Liver (tissue), 9 donors: ENCODE measurements around the gene PLCB2. TPM values are rescaled to one million over a fixed set of nuclear protein-coding genes. Genes with fewer than 3 reads are reported as not detected.

Source experiments
- DNase-seq: peaks from one replicate; pipeline ENCODE4 v3.0.0-alpha.2; 2017; ENCODE audit warnings: low spot score
- H3K27ac ChIP-seq, 2 donors: one replicate each; pipeline ENCODE4 v1.7.0; 2013; ENCODE audit warnings: inconsistent platforms in 2 of 2, low read length in 2 of 2, control low read depth in 1 of 2, low read depth in 1 of 2, mild to moderate bottlenecking in 1 of 2
- H3K27me3 ChIP-seq, 4 donors: one replicate each; pipeline versions ENCODE4 v1.6.1 to v1.7.0; 2013; ENCODE audit warnings: low read length in 3 of 4, inconsistent platforms in 1 of 4, mild to moderate bottlenecking in 1 of 4, moderate library complexity in 1 of 4; ENCODE audit not compliant: control insufficient read depth in 4 of 4, insufficient read depth in 4 of 4
- H3K36me3 ChIP-seq, 4 donors: one replicate each; pipeline versions ENCODE4 v1.6.1 to v1.7.0; 2013; ENCODE audit warnings: low read length in 3 of 4, mild to moderate bottlenecking in 3 of 4, low read depth in 1 of 4, moderate library complexity in 1 of 4; ENCODE audit not compliant: control insufficient read depth in 4 of 4, insufficient read depth in 3 of 4
- H3K4me1 ChIP-seq, 4 donors: one replicate each; pipeline versions ENCODE4 v1.6.1 to v1.7.0; 2013; ENCODE audit warnings: low read length in 3 of 4, mild to moderate bottlenecking in 3 of 4, moderate library complexity in 1 of 4; ENCODE audit not compliant: control insufficient read depth in 4 of 4, insufficient read depth in 4 of 4
- H3K4me3 ChIP-seq, 3 donors: one replicate each; pipeline versions ENCODE4 v1.6.1 to v1.7.0; 2013; ENCODE audit warnings: low read length in 3 of 3, control low read depth in 1 of 3, low read depth in 1 of 3, mild to moderate bottlenecking in 1 of 3
- H3K9ac ChIP-seq, 2 donors: one replicate each; pipeline ENCODE4 v1.7.0; 2013; ENCODE audit warnings: low read length in 2 of 2, mild to moderate bottlenecking in 2 of 2, moderate library complexity in 2 of 2, control low read depth in 1 of 2, low read depth in 1 of 2
- H3K9me3 ChIP-seq, 4 donors: one replicate each; pipeline versions ENCODE4 v1.6.1 to v1.7.0; 2013; ENCODE audit warnings: low read length in 3 of 4; ENCODE audit not compliant: control insufficient read depth in 4 of 4
- ATF3 ChIP-seq: IDR thresholded peaks from 2 replicates; pipeline ENCODE4 v1.6.1; 2016; ENCODE audit warnings: antibody characterized with exemption
- CTCF ChIP-seq: fragments of 150-350 bp; IDR thresholded peaks from 2 replicates; pipeline ENCODE4 v1.5.1; 2017; ENCODE audit warnings: improper control_type of control experiment, low read depth, low read length; ENCODE audit not compliant: missing input control
- EGR1 ChIP-seq, 2 donors: IDR thresholded peaks; 2 replicates each; pipeline ENCODE4 v1.6.1; 2016 to 2018; ENCODE audit warnings: antibody characterized with exemption in 2 of 2, low read depth in 2 of 2
- FOXA1 ChIP-seq: IDR thresholded peaks from 2 replicates; pipeline ENCODE4 v1.6.1; 2016; ENCODE audit warnings: antibody characterized with exemption
- FOXA2 ChIP-seq: IDR thresholded peaks from 2 replicates; pipeline ENCODE4 v1.6.1; 2016; ENCODE audit warnings: antibody characterized with exemption
- GABPA ChIP-seq, 2 donors: IDR thresholded peaks in 1 of 2; conservative IDR thresholded peaks in 1 of 2; 2 replicates each; pipeline ENCODE4 v1.6.1; 2016; ENCODE audit warnings: antibody characterized with exemption in 2 of 2, mild to moderate bottlenecking in 1 of 2, moderate library complexity in 1 of 2
- HNF4A ChIP-seq, 2 donors: conservative IDR thresholded peaks; 2 replicates each; pipeline ENCODE4 v1.6.1; 2016; ENCODE audit warnings: antibody characterized with exemption in 2 of 2, mild to moderate bottlenecking in 2 of 2
- HNF4G ChIP-seq: IDR thresholded peaks from 2 replicates; pipeline ENCODE4 v1.6.1; 2016; ENCODE audit warnings: antibody characterized with exemption
- JUND ChIP-seq, 2 donors: IDR thresholded peaks; 2 replicates each; pipeline ENCODE4 v1.6.1; 2016; ENCODE audit warnings: antibody characterized with exemption in 2 of 2
- MAX ChIP-seq: IDR thresholded peaks from 2 replicates; pipeline ENCODE4 v1.6.1; 2016; ENCODE audit warnings: antibody characterized with exemption
- NR2F2 ChIP-seq: IDR thresholded peaks from 2 replicates; pipeline ENCODE4 v1.6.1; 2016; ENCODE audit warnings: antibody characterized with exemption
- RAD21 ChIP-seq, 2 donors: IDR thresholded peaks; 2 replicates each; pipeline ENCODE4 v1.6.1; 2016; ENCODE audit warnings: antibody characterized with exemption in 2 of 2, mild to moderate bottlenecking in 2 of 2
- REST ChIP-seq: IDR thresholded peaks from 2 replicates; pipeline ENCODE4 v1.6.1; 2016; ENCODE audit warnings: antibody characterized with exemption, mild to moderate bottlenecking
- RXRA ChIP-seq, 2 donors: IDR thresholded peaks; 2 replicates each; pipeline ENCODE4 v1.6.1; 2017 to 2018; ENCODE audit warnings: antibody characterized with exemption in 2 of 2, mild to moderate bottlenecking in 1 of 2
- SP1 ChIP-seq: IDR thresholded peaks from 2 replicates; pipeline ENCODE4 v1.6.1; 2018; ENCODE audit warnings: antibody characterized with exemption, mild to moderate bottlenecking
- TAF1 ChIP-seq: conservative IDR thresholded peaks from 2 replicates; pipeline ENCODE4 v1.6.1; 2016; ENCODE audit warnings: antibody characterized with exemption, mild to moderate bottlenecking
- YY1 ChIP-seq: IDR thresholded peaks from 2 replicates; pipeline ENCODE4 v1.6.1; 2016; ENCODE audit warnings: antibody characterized with exemption, mild to moderate bottlenecking
- ZBTB33 ChIP-seq: IDR thresholded peaks from 2 replicates; pipeline ENCODE4 v1.6.1; 2016; ENCODE audit warnings: antibody characterized with exemption
- WGBS: extraction: QIAGEN DNeasy Blood & Tissue Kit; methylation state at CpG from one replicate; pipeline ENCODE4 v1.1.7; 2013; 5-methylcytosine and 5-hydroxymethylcytosine counted together
- polyA plus RNA-seq, 2 donors: library from polyadenylated mRNA; stranded (reverse) in 1 of 2; unstranded in 1 of 2; fragments of 200-250 nt in 1 of 2; fragments of >200 nt in 1 of 2; fragmentation: Nextera tagmentation in 1 of 2; extraction: Ambion mirVana in 1 of 2; gene quantifications; one replicate each; pipeline versions ENCODE4 v1.2.1 to v1.2.3, GENCODE V29; 2013 to 2015
- total RNA-seq, 2 donors: library from RNA; depleted of rRNA; stranded (reverse); fragments of >200 nt; gene quantifications; one replicate each; pipeline ENCODE4 v1.2.3, GENCODE V29; 2014
- donor health status: healthy.
- donor health status: healthy.
- donor health status: healthy.
- donor health status: healthy.
- donor health status: healthy.

The PLCB2 gene
- total and polyA plus RNA-seq, 4 donors: 2.1 to 13.3 (median 7.6) TPM

GRCh38 chr15:40243126-40243810, 64.5 kb downstream of the PLCB2 start:
- WGBS: 88% methylated on average over 9 of the region's 9 CpGs
- Histone ChIP-seq H3K4me1 (peaks cover 0 to 3% (median 1%) of the 10 kb centered on the region in 4 donors), H3K27ac (no peak overlapping the region), H3K4me3 (no peak overlapping the region), H3K27me3 (peaks cover 0 to 4% (median 0%) of the 10 kb centered on the region in 4 donors), H3K9me3 (no peaks in the 10 kb centered on the region), H3K36me3 (no peaks in the 10 kb centered on the region), H3K9ac (no peak overlapping the region)
- TF ChIP-seq MAX: no peak
- DNase-seq: no peak

- no peak for DNase-seq
- TF ChIP-seq TAF1 (no peak), YY1 (no peak), RXRA (IDR thresholded peaks at IDR 0.05) (no peak), ATF3 (no peak), EGR1 (IDR thresholded peaks at IDR 0.05; ENCODE audit: low read depth in 2 of 2) (no peak), ZBTB33 (no peak), HNF4A (conservative IDR thresholded peaks at IDR 0.05) (no peak), CTCF (no peak), SP1 (no peak), NR2F2 (no peak), FOXA1 (no peak), RAD21 (IDR thresholded peaks at IDR 0.05) (no peak), REST (no peak), MAX (no peak), FOXA2 (no peak), JUND (IDR thresholded peaks at IDR 0.05) (no peak), GABPA (IDR thresholded peaks at IDR 0.05 in 1 of 2, conservative IDR thresholded peaks at IDR 0.05 in 1 of 2) (no peak), HNF4G (no peak)
- WGBS: 97% methylated on average over 5 of the region's 5 CpGs
Observed at GRCh38 chr15:40242601-40243000, 65.1 kb downstream of the PLCB2 start.

More at GRCh38 chr15:40242601-40243000, 65.1 kb downstream of the PLCB2 start:
- Histone ChIP-seq H3K36me3 (no peaks in the 10 kb centered on the region), H3K4me1 (peaks cover 0 to 3% (median 1%) of the 10 kb centered on the region in 4 donors), H3K4me3 (no peak overlapping the region), H3K9ac (no peak overlapping the region), H3K27me3 (peaks cover 0 to 4% (median 1%) of the 10 kb centered on the region in 4 donors), H3K27ac (no peak overlapping the region), H3K9me3 (no peaks in the 10 kb centered on the region)
